D341Med (cell line): Measurements from ENCODE around the gene CNOT1.
"Not testable (repeated sequence)": the region's sequence is repeated elsewhere in the genome, so short reads cannot be mapped to it uniquely, and the experiment has no call there.

Experiments used
- DNase-seq: peaks from one replicate; pipeline ENCODE4 v3.0.0; 2012; ENCODE audit warnings: low spot score

Gene CNOT1

GRCh38 chr16:58638148-58639036 lies 8.8 kb upstream of the CNOT1 start:
- no peak for DNase-seq

- DNase-seq: not testable (repeated sequence)
Measured at GRCh38 chr16:58637021-58637420, 7.4 kb upstream of the CNOT1 start.

- no peak for DNase-seq
Measured at GRCh38 chr16:58636466-58636865, 6.8 kb upstream of the CNOT1 start.

GRCh38 chr16:58635502-58635901 lies 5.9 kb upstream of the CNOT1 start:
- DNase-seq: no peak

GRCh38 chr16:58634265-58634802 lies 4.7 kb upstream of the CNOT1 start:
- no peak for DNase-seq

- no peak for DNase-seq
Measured at GRCh38 chr16:58628845-58629732, 537 bp downstream of the CNOT1 start.

GRCh38 chr16:58624209-58624608 lies 5.4 kb downstream of the CNOT1 start:
- no peak for DNase-seq

- no peak for DNase-seq
Measured at GRCh38 chr16:58620396-58620795, 9.2 kb downstream of the CNOT1 start.

GRCh38 chr16:58615280-58615679 lies 14.3 kb downstream of the CNOT1 start:
- DNase-seq: no peak

- DNase-seq: no peak
Measured at GRCh38 chr16:58614860-58615259, 14.8 kb downstream of the CNOT1 start.

- DNase-seq: no peak
Measured at GRCh38 chr16:58614212-58614611, 15.4 kb downstream of the CNOT1 start.

GRCh38 chr16:58612965-58613364 lies 16.7 kb downstream of the CNOT1 start:
- DNase-seq: not testable (repeated sequence)

- DNase-seq: no peak
Measured at GRCh38 chr16:58608601-58609136, 21.0 kb downstream of the CNOT1 start.

GRCh38 chr16:58605562-58605961 lies 24.1 kb downstream of the CNOT1 start:
- no peak for DNase-seq

GRCh38 chr16:58591083-58591482 lies 38.5 kb downstream of the CNOT1 start:
- DNase-seq: no peak

- no peak for DNase-seq
Measured at GRCh38 chr16:58589326-58589905, 40.2 kb downstream of the CNOT1 start.

- DNase-seq: no peak
Measured at GRCh38 chr16:58588406-58588805, 41.2 kb downstream of the CNOT1 start.

GRCh38 chr16:58586340-58587030 lies 43.1 kb downstream of the CNOT1 start:
- no peak for DNase-seq

GRCh38 chr16:58584831-58585505 lies 44.7 kb downstream of the CNOT1 start:
- no peak for DNase-seq

- no peak for DNase-seq
Measured at GRCh38 chr16:58582971-58583765, 46.5 kb downstream of the CNOT1 start.
